ENCODE measurements around the gene MUC22. TPM values are rescaled to one million over a fixed set of nuclear protein-coding genes. Genes with fewer than 3 reads are reported as not detected.
"Not testable (repeated sequence)": the region's sequence is repeated elsewhere in the genome, so short reads cannot be mapped to it uniquely, and the experiment has no call there.

Gene MUC22
- total and polyA plus RNA-seq, 3 donors from 2014 or later, result 0.21 to 0.87 (median 0.31) TPM

DNA sequence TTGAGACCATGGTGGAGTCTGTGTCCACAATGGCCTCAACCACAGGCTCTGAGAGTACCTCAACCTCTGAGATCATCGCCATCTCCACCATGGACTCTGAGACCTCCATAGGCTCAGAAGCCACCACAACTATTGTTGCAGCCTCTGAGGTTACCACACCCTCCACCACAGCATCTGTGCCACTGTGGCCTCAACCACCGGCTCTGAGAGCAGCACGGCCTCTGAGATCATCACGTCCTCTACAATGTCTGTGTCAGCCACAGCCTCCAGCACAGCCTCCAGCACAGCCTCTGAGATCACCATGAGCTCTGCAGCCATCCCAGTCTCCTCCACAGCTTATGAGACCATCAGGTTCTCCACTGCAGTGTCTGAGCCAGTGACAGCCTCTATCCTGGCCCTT lies 46.2 kb upstream of the MUC22 start:
- Histone ChIP-seq H3K9me3 (no peaks in the 10 kb centered on the region), H3K27ac (no peak overlapping the region), H3K4me1 (no peaks in the 10 kb centered on the region), H3K4me3 (no peak overlapping the region), H3K36me3 (ENCODE audit: low read depth, missing control alignments) (no peaks in the 10 kb centered on the region), H3K27me3 (no peaks in the 10 kb centered on the region)
- TF ChIP-seq, protein P1, sequence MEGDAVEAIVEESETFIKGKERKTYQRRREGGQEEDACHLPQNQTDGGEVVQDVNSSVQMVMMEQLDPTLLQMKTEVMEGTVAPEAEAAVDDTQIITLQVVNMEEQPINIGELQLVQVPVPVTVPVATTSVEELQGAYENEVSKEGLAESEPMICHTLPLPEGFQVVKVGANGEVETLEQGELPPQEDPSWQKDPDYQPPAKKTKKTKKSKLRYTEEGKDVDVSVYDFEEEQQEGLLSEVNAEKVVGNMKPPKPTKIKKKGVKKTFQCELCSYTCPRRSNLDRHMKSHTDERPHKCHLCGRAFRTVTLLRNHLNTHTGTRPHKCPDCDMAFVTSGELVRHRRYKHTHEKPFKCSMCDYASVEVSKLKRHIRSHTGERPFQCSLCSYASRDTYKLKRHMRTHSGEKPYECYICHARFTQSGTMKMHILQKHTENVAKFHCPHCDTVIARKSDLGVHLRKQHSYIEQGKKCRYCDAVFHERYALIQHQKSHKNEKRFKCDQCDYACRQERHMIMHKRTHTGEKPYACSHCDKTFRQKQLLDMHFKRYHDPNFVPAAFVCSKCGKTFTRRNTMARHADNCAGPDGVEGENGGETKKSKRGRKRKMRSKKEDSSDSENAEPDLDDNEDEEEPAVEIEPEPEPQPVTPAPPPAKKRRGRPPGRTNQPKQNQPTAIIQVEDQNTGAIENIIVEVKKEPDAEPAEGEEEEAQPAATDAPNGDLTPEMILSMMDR (IDR thresholded peaks at IDR 0.05), result no peak
- TF ChIP-seq POLR2A (IDR thresholded peaks at IDR 0.05), result no peak
- DNase-seq, result no peak
- 82 to 98% methylated on average over 4 of the region's 4 CpGs for WGBS, 2 donors
- intact Hi-C loops (cut with DNase I; ENCODE audit: low total_unique reads), result no loop called here

DNA sequence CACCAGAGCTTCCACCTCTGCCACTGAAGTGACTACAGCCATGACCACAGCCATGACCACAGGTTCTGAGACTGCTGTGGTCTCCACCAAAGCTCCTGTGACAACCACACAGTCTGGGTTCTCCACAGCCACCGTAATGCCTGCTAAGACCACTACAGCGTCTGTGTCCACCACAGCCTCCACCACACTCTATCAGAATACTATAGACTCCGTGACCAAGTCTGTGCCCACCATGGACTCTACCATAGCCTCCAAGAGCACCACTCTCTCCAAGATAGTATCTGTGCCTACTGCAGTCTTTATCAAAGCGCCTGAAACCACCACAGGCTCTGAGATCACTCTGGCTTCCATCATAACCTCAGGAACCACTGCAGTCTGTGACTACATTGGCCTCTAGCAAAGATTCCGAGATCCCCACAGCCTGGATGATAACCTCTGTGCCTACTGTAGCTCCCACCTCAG lies 45.1 kb upstream of the MUC22 start:
- no peak for TF ChIP-seq POLR2A (IDR thresholded peaks at IDR 0.05)
- TF ChIP-seq, protein P1 (IDR thresholded peaks at IDR 0.05), result no peak
- H3K27ac ChIP-seq, result no peak overlapping the region
- H3K4me1 ChIP-seq, result no peaks in the 10 kb centered on the region
- H3K4me3 ChIP-seq, result no peak overlapping the region
- no peaks in the 10 kb centered on the region for H3K36me3 ChIP-seq (ENCODE audit: low read depth, missing control alignments)
- no peaks in the 10 kb centered on the region for H3K27me3 ChIP-seq
- no peaks in the 10 kb centered on the region for H3K9me3 ChIP-seq
- intact Hi-C loops (cut with DNase I; ENCODE audit: low total_unique reads), result no loop called here
- no peak for DNase-seq
- WGBS, 2 donors, result 94 to 95% methylated on average over 5 of the region's 5 CpGs

DNA sequence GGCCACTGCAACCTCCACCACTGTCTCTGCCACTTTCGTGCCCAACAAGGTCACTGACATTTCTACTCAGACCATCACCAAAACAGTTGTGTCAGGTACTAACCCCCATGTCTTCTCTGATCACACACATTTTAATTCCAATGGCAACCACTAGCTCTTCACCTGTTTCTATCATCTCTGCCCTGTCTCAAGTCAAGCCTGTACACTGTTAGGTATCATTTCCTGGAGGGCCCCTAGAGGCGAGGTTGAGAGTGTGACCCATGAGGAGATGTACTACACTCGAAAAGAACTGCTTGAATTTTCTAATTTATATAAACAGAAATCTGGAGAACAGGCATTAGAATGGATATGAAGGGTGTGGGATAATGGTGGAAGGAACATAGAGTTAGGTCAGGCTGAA lies 44.1 kb upstream of the MUC22 start:
- intact Hi-C loops (cut with DNase I; ENCODE audit: low total_unique reads), result no loop called here
- no peaks in the 10 kb centered on the region for H3K27me3 ChIP-seq
- no peak overlapping the region for H3K27ac ChIP-seq
- no peak overlapping the region for H3K4me3 ChIP-seq
- WGBS, 2 donors, result 86 to 89% methylated on average over 3 of the region's 3 CpGs
- no peaks in the 10 kb centered on the region for H3K9me3 ChIP-seq
- no peaks in the 10 kb centered on the region for H3K36me3 ChIP-seq (ENCODE audit: low read depth, missing control alignments)
- DNase-seq, result no peak
- no peak for TF ChIP-seq POLR2A (IDR thresholded peaks at IDR 0.05)
- TF ChIP-seq, protein P1 (IDR thresholded peaks at IDR 0.05), result no peak
- no peaks in the 10 kb centered on the region for H3K4me1 ChIP-seq

DNA sequence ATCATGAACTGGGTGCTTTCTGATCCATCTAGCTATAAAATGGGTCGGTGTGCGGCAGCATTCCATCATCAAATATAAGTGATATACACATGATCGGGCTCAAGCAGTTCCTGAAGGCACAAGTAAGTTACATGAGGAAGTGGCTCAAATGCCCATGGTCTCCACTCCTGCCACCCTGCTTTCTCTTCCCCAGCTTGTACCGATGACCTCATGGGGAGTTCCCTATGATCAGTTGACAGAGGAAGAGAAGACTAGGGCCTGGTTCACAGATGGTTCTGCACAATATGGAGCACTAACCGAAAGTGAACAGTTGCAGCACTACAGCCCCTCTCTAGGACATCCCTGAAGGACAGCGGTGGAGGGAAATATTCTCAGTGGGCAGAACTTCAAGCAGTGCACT lies 41.1 kb upstream of the MUC22 start:
- H3K27ac ChIP-seq; intact Hi-C loops (cut with DNase I; ENCODE audit: low total_unique reads); DNase-seq; H3K36me3 ChIP-seq (ENCODE audit: low read depth, missing control alignments); H3K4me3 ChIP-seq; H3K27me3 ChIP-seq; H3K4me1 ChIP-seq; H3K9me3 ChIP-seq: not testable (repeated sequence)
- WGBS, 2 donors, result 93% methylated on average over 6 of the region's 6 CpGs

DNA sequence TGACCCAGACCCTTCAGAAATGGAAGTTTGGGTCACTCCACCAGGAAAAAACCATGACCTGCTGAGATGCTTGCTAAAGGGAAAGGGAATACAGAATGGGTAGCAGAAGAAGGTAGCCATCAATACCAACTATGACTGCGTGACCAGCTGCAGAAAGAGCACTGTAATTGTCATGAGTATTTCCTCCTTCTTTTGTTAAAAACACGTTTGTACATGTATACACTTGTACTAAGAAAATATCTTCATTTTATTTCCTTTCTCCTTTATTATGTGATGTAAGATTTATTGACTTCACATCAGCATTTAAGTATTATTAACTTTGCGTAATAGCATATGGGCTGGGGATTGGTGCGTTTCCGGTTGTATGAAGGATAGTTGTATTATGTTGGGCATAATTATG lies 39.3 kb upstream of the MUC22 start:
- WGBS, 2 donors, result 92 to 95% methylated on average over 5 of the region's 5 CpGs
- no peaks in the 10 kb centered on the region for H3K27me3 ChIP-seq
- H3K4me1 ChIP-seq, result no peaks in the 10 kb centered on the region
- DNase-seq, result no peak
- no peak overlapping the region for H3K27ac ChIP-seq
- H3K9me3 ChIP-seq, result no peaks in the 10 kb centered on the region
- TF ChIP-seq, protein P1 (IDR thresholded peaks at IDR 0.05), result no peak
- TF ChIP-seq POLR2A (IDR thresholded peaks at IDR 0.05), result no peak
- intact Hi-C loops (cut with DNase I; ENCODE audit: low total_unique reads), result no loop called here
- H3K4me3 ChIP-seq, result no peak overlapping the region
- no peaks in the 10 kb centered on the region for H3K36me3 ChIP-seq (ENCODE audit: low read depth, missing control alignments)
